HG03064 (cell line): ENCODE results near the gene NLGN1.

Source experiments
- ATAC-seq: cut with Tn5 transposase; IDR thresholded peaks from one replicate; pipeline ENCODE4 v1.9.1; 2021; ENCODE audit warnings: low read depth; ENCODE audit not compliant: unreplicated experiment

The NLGN1 gene

GRCh38 chr3:174233511-174233910 lies 836.0 kb downstream of the NLGN1 start:
- no peak for ATAC-seq

- ATAC-seq = no peak
These were observed 844.9 kb downstream of the NLGN1 start for GRCh38 chr3:174242311-174243041.

DNA sequence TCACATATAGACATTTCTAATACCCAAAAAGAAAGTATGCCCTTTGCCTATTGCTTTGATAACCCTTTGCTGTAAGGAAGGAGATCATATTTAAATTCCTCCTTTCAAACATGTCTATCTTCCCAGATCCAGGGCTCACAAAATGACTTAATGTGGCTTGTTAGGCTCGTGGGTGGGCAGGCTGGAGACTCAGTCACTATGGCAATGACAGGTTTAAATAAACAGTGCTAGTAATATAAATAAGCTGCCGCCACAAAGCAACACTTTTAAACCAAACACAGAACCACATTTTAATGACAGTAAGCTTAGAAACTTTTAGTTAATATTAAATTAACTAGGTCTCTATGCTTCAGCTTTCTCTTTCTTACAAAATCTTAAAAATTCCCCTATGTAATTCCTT lies 845.6 kb downstream of the NLGN1 start:
- ATAC-seq = no peak

- no peak for ATAC-seq
These were observed 850.2 kb downstream of the NLGN1 start for GRCh38 chr3:174247687-174248152.

DNA sequence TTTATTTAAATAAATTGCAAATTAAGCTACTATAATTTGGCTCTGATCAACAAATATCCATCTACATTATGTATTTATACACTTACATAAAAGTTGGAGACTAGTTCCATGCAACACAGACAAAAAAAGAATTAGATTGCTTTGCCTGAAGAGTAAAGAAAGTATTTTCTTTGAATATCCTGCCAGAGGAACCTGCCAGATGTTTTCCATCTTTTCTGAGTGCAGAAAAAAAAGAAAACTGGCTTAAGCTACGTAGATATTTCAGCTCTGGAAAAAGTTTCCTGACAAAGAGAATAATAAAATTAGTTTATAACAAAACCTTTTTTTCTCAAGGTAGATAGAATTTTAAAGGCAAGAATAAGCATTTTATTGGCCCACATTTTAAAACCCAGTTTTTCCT lies 854.1 kb downstream of the NLGN1 start:
- ATAC-seq = no peak

- ATAC-seq = no peak
These were observed 855.8 kb downstream of the NLGN1 start for GRCh38 chr3:174253196-174253823.

GRCh38 chr3:174253940-174254339 lies 856.4 kb downstream of the NLGN1 start:
- ATAC-seq = no peak

DNA sequence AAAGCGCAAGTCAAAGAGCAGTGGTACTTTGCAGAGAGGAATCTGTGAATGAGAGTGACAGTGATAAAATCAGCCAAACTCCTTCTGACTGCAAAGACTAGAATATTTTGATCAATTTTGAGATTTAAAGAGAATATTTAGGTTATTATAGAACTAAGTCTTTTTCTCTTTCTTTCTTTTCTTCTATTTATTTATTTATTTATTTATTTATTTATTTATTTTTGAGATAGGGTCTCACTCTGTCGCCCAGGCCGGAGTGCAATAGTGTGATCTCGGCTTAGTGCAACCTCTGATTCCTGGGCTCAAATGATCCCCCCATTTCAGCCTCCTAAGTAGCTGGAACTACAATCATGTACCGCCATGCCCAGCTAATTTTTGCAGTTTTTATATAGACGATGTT lies 857.9 kb downstream of the NLGN1 start:
- ATAC-seq = no peak

- no peak for ATAC-seq
These were observed 868.9 kb downstream of the NLGN1 start for GRCh38 chr3:174266476-174266875.

DNA sequence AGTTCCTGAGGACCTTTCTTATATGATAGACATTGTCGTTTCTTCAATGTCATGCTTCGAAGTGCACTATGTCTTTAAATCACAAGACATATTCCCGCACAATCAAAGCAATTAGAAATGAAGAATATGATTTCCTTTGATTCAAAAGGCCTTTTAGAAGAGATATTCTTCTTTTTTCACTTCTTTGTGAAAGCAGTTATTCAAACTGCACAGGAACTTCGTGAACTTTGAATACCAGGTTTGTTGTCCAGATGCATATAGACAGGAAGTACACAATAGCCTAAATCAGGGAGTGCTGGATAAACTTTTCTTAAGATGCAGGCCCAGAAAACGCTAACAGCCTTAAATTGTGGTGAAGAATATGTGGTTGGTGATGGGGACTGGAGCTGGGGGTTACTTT lies 870.5 kb downstream of the NLGN1 start:
- ATAC-seq = no peak

DNA sequence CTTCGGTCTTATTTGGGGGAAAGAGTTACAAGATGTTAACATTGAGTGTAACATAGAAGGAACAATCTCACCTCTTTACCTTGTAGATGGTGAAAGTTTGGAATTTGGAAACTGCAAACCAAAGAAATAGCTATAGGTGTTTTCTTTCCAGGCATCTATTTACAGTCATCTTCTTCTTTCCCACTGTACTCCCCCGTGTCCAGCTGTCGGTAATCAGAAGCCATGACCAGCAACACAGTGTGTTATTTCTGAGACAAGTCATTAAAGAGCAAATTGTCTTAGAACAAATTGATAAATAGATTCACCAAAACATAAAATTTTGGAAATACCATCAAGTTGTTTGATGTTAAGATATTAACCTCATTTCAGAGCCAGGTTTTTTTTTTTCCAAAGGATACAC lies 871.0 kb downstream of the NLGN1 start:
- ATAC-seq = no peak

DNA sequence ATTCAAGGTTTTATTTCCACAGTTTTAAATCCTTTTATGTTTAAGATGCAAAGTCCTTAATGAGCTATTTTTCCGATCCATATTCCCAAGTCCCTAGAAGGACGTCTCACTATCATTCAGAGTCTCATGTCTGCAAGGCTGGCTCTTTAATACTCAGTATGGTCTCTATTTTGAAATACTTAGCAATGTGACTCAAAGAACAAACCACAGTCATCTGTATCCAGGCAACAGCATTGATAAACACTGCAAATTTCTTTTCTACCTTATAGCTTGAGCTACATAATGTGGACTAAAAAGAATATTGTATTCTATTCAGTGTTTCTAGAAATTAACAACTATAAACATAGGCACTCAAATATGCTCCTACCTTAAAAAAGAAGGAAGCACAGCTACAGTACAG lies 873.3 kb downstream of the NLGN1 start:
- no peak for ATAC-seq

GRCh38 chr3:174275336-174275735 lies 877.8 kb downstream of the NLGN1 start:
- ATAC-seq = no peak

DNA sequence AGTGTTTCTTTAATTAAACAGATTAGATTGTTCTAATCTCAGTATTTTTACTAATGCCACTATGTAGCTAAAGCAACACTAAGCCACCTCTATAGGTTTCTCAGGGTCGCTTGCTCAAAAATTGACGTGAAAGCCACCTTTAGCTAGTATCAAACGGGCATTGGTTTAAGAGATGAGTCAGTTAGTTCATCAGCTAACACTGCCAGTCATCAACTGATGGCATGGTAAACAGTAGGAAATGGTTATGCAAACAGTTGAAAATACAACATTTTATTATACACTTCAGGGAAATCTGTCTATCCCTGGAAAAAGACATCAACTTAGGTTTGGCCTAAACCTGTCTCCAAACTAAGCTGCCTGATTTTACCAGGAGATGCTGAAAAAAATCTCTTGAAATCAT lies 879.3 kb downstream of the NLGN1 start:
- no peak for ATAC-seq

DNA sequence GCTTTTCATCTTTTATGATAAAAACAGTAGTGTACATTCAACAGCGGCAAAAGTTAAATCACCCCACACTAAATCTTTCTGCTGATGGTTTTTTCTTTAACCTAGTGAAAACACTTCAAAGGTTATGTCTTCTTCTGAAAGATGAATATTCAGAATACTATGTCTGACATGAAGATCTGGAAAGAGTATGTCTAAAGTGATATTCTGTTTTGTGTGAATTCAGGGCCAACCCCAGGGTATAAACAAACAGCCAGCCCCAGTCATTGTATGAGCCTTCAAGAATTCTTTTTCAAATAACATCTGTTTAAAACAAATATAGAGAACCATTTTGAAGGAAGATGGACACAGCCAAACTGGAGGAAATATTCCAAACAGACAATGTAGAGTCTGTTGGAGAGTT lies 880.5 kb downstream of the NLGN1 start:
- ATAC-seq = no peak

DNA sequence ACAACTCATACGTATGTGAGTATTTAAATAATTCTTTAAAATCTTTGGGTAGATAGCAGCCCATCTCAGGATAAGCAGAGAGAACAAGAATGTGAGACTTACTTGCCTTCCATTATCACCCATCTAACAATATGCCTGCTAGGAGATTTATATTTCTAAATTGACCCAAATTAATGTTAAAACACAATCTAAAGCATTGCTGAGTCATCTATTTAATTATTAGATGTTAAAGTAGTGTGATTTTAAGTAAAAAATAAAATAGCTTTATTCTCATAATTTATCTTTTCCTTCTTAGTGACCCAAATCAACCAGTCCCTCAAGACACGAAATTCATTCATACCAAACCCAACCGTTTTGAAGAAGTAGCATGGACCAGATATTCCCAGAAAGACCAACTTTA lies 882.6 kb downstream of the NLGN1 start:
- no peak for ATAC-seq

- no peak for ATAC-seq
These were observed 887.8 kb downstream of the NLGN1 start for GRCh38 chr3:174285242-174285864.

GRCh38 chr3:174287705-174288104 lies 890.2 kb downstream of the NLGN1 start:
- no peak for ATAC-seq

- no peak for ATAC-seq
These were observed 897.1 kb downstream of the NLGN1 start for GRCh38 chr3:174294616-174295015.

- no peak for ATAC-seq
These were observed 898.0 kb downstream of the NLGN1 start for GRCh38 chr3:174295306-174296092.

- ATAC-seq = no peak
These were observed 905.3 kb downstream of the NLGN1 start for GRCh38 chr3:174302746-174303315.
